Activated CD4-positive, CD25-positive, alpha-beta regulatory T cell treated with anti-CD3 and anti-CD28 coated beads, Interleukin-2, amount 50 U/mL, for 16 hours (primary cell): Measurements from ENCODE around the gene ITGB3BP.
"Not testable (repeated sequence)": the region's sequence is repeated elsewhere in the genome, so short reads cannot be mapped to it uniquely, and the experiment has no call there.

ENCODE experiments used
- DNase-seq: peaks from one replicate; pipeline ENCODE4 v3.0.0-alpha.2; 2020; ENCODE audit warnings: low read depth, low spot score

Gene ITGB3BP

DNA sequence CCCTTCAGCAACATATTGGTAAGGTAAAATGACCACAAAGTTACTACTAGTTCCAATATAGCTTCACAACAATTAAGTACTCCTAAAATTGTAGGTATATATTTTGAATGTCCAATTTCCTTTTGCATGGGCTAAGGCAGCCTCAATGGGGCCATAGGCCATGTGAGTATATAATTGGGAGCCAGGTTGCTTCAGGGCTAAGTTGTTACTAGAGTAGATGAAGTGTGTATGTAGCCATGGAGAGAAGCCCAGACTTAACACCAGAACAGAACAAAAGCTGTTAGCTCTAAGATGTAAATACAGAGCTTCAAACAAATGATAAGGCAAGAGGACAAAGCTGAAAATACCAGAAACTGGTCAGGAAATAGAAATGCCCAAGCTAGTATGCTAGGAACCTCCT lies 16.2 kb downstream of the ITGB3BP start:
- DNase-seq, result no peak

DNA sequence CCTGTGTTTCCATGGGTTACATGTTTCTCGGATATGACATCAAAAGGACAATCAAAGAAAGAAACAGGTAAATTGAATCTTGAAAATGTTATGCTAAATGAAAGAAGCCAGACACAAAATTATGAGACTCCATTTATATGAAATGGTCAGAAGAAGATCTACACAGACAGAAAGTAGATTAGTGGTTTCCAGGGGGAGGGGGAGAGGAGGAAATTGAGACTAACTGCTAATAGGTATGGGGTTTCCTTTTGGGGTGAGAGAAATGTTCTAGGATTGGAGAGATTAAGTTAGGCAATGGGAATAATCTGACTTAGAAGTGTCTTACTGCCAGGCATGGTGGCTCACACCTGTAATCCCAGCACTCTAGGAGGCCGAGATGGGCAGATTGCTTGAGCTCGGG lies 21.8 kb downstream of the ITGB3BP start:
- no peak for DNase-seq

DNA sequence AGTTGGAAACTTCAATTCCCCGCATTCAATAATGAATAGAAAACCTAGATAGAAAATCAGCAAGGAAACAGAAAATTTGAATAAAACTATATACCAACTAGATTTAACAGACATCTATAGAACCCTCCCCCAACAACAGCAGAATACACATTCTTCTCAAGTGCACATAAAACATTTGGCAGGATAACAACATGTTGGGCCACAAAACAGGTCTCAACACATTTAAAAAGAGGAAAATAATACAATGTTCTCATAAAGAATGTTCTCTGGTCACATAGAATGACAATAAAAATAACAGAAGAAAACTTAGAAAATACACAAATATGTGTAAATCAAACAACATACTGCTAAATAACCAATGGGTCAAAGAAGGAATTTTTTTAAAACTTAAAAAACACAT lies 24.9 kb downstream of the ITGB3BP start:
- no peak for DNase-seq

DNA sequence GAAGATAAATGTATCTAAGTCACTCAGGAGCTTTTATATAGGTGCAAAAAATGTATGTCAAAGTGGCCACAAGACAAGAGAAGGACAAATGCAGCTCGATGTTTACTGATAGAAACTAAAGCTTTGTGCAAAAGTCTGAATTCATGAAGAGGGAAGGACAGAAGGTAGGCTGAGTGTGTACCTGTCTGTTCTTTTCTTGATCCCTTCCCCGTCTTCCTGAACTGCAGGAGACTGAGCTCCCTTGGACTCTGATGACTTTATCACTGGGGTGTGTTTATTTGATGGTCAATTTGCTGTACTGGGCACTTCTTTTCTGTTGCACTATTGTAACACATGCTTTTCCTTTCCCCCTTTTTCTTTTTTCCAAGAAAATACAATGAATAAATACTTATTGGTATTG lies 25.4 kb downstream of the ITGB3BP start:
- no peak for DNase-seq

DNA sequence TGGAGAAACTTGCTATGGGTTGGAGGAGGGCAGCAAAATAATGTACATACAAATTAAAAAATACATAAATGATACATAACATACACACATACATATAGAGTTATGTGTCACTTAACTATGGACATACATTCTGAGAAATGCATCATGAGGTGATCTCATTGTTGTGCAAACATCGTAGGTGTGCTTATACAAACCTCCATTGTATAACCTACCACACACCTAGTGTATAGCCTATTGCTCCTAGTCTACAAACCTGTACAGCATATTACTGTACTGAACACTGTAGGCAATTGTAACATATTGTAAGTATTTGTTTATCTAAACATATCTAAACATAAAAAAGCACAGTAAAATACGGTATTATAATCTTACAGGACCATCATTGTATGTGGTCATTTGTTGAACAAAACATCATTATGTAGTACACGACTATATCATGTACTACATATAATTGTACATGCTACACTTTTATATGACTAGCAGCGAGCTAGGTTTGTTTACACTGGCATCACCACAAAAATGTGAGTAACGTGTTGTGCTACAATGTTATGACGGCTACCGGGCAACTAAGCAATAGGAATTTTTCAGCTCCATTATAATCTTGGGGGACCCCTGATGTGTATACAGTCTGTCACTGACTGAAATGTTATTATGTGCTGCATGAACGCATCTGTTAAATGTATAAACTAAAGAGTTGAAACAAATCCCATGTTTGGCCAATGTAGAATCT lies 35.5 kb downstream of the ITGB3BP start:
- no peak for DNase-seq

DNA sequence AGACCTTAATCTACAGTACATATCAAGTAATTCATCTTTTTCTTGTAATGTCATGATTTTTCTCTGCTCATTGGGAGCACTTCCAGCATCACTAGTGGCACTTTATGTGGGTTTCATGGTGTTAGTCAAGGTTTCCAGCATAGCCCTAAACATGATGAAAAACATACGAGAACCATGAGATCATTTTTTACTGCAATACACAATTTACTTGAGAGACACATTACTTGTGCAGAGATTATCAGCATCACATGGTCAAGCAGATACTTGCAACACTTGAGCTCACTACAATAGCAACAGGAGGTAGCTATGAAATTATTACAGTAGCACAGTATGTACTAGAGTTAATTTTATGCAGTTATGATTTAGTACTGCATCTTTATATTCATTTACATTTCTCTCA lies 36.4 kb downstream of the ITGB3BP start:
- DNase-seq, result no peak

DNA sequence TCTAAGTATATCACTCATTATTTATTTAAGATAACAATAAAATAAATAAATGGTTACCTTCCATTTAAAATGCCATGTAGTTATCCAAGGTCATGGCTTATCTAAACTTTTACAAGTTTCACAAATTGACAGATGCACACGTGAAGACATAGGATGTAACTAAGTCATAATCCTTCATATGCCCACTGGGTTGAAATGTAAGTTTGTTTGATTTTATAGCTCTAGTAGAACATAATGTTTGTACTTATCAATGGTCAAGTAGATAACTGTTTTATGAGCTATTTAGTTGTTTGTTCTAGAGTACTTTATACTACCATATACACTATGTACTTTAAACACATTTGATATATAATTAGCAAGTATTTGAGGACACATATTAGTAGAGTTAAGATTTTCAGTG lies 43.0 kb downstream of the ITGB3BP start:
- DNase-seq, result no peak

DNA sequence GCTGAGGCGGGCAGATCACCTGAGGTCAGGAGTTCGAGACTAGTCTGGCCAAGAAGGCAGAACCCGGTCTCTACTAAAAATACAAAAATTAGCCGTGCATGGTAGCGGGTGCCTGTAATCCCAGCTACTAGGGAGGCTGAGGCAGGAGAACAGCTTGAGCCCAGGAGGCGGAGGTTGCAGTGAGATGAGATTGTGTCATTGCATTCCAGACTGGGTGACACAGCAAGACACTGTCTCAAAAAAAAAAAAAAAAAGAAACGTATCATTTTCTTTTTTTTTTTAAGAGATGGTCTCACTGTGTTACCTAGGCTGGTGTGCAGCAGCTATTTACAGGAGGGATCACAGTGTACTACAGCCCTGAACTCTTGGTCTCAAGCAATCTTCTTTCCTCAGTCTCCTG lies 47.3 kb downstream of the ITGB3BP start:
- DNase-seq, result no peak

DNA sequence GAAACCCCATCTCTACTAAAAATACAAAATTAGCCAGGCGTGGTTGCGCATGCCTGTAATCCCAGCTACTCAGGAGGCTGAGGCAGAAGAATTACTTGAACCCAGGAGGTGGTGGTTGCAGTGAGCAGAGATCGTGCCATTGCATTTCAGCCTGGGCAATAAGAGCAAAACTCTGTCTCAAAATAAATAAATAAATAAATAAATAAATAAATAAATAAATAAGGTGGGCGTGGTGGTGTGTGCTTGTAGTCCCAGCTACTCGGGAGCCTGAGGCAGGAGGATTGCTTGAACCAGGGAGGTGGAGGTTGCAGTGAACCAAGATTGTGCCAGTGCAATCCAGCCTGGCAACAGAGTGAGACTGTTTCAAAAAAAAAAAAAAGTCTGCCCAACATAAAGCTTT lies 54.3 kb downstream of the ITGB3BP start:
- DNase-seq, result not testable (repeated sequence)

DNA sequence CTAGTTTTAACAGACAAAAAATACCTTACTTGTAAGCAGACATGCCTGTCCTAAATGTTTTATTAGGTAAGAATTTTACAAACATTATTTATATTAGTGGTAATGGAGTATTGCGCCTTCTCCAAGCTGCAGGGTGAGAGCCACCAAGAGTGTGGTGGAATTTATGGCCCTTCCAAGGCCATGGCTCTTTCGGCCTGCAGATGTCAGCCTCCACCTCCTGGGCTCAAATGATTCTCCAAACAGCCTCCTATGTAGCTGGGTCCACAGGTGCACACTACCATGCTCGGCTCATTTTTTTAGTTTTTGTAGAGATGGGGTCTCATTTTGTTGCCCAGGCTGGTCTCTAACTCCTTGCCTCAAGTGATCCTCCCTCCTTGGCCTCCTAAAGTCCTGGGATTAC lies 56.3 kb downstream of the ITGB3BP start:
- no peak for DNase-seq

DNA sequence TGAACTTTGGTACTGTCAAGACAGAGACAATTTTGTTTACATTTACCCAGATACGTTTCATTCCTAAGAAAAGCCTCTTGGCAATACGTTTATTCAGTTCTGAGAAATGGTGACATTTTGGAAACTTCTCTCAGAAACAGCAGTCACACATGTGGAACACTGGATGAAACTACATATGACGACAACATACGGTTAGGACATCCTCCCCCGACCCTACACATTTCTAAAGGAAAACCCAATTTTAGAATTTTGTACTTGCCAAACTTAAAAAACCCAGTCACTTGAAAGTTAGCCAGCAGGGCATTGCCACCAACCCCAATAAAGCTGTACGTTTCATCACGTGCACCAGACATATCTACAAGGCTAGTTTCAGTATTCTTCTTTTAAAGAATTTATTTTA lies 56.8 kb downstream of the ITGB3BP start:
- no peak for DNase-seq

DNA sequence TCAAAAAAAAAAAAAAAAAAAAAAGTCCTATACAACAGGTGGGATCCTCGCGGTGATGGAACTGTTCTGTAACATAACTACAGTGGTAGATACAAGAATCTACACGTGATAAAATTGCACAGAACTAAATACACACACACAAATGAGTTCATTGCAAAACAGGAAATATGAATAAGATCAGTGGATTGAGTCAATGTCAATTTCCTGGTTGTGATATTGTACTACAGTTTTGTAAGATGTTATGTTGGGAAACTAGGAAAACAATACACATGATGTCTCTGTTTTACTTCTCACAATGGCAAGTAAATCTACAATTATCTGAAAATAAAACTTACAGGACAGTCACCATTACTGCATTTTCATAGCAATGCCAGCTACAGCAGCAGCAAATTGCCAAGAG lies 59.8 kb downstream of the ITGB3BP start:
- no peak for DNase-seq

DNA sequence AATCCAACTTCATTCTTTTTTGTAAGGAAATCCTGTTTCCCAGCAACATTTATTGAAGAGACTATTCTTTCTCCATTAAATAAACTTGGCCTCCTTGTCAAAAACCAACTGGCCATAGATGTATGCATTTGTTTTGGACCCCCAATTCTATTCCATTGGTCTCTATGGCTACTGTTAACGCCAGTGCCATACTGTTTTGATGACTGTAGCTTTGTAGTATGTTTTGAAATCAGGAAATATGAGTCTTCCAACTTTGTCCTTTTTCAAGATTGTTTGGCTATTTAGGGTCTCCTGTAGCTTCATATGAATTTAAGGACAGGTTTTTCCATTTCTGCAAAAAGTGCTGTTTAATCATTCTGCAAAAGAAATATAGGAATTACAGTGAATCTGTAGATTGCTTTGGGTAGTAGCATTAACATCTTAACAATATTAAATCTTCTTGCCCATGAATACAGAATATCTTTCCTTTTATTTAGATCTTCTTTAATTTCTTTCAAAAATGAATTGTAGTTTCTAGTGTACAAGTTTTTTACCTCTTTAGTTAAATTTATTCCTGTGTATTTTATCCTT lies 61.3 kb downstream of the ITGB3BP start:
- DNase-seq, result no peak

DNA sequence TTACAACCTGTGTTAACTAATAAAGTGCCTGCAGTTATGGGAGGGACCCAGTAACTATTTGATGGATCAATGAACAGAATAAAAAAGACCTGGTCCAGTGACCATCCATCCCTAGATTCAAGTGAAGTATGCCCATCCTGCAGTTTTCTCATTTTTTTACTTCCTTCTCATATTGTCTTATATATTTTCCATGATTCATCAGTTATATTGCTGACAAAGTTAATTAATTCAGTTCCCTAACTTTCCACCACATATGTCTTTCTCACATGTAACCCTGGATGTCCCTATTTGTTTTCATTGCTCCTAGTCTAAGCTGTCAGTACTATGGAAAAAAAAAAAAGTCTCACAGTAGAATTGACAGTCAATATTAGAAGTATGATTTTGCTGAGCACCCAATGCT lies 64.3 kb downstream of the ITGB3BP start:
- no peak for DNase-seq

DNA sequence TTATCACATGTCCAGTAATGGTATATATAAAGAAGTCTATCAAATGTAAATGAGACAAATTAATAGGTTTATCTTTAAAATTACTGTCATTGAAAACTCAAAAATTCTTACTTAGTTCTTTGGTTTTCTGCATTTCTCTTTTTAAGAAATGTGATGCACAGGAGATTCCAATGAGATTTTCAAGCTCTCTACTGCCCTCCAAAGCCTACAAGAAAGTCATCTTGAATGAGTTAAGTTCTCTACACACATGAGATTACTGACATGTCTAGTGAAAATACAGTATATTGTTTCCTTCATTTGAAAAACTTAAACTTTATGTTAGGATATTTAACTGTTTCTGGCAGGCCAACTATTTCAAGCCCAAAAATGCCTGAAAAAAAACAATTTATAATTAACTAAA lies 68.8 kb downstream of the ITGB3BP start:
- DNase-seq, result no peak

DNA sequence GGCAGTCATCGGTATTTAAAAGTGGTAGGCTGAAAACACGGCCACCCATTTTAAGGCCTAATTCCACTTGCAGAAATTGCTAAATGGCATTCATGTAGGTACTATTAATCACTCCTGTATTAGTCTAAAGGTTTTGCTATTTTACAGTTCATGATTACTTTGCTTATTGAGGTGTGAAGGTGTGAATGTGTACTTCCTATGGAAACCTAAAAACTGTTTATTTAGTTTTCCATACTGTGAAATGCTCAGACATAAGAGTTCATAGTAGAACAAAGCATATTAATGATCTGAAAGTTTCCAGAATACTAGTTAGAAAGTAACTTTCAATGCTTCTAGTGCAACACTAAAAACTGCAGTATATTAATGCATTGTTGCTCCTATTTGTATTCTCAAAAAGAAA lies 69.8 kb downstream of the ITGB3BP start:
- no peak for DNase-seq

DNA sequence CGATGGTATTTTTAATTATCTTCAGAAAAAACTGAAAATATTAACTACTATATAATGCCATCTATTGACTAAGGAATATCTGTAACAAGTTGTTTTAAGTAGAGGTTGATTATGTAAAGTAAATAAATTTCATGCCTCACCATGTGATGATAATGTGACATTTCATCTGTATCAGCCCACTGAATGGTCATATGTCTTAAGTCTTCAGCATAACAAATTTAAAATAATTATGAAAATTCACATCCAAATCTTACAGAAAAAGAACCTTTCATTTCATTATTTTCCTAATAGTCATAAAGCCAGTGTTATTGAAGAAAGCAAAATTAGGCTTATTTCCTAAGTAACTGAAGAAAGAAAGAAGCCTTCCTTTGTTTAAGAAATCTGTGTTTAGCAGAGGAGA lies 72.6 kb downstream of the ITGB3BP start:
- no peak for DNase-seq

DNA sequence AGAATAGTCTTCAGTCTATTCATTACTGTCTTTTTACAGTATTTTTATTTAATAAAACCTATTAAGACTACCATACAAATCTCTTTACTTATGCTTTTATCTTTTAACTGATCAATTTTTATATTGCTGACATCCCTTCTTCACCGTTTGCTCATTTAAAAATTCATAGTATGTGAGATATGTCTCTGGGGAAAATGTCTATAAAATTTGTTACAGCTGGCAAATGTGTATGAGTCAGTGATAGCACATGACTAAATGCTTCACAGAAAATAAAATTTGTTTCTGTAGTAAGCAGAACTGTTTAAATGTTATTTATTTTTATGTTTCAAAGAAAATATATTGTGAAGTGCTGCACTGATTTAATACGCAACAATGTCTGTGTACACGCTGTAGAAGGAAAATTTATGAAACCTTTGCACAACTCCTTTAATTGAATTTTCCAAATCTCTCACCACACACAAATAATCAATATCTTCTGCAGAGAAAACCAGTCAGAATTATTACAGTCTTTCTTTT lies 74.2 kb downstream of the ITGB3BP start:
- no peak for DNase-seq

DNA sequence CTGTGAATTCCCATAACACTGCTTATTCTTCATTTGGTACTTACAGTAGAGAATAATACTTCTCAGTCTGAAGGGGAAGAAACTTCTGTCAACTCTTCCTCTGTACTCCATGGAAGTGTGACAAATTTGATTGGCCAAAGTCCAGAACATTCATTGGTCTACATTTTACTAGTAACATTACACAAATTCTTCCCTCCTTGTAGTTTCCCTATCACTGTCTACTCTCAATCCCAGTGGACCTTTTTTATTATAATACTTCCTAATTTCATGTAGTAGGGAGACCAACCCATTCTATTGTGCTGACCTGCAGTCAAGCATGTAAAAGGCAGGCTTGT lies 80.9 kb downstream of the ITGB3BP start:
- no peak for DNase-seq

DNA sequence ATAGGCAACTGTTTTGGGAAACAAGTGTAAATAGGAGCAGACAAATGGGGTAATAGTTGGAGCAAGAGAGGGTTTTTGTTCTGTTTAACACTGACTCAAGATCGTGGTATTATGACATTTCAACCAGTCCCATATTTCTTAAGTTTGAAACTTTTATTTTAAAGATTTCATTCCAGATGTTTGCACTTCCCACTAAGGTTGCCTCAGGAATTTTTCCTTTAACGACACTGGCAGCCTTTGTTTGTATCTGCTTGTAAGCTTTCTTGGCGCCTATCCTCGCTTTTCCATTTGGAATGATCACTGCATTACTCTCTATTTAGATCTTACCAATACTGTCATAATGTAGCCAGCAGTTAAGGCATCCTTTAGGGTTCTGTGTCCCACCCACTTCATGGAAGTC lies 87.9 kb downstream of the ITGB3BP start:
- no peak for DNase-seq

DNA sequence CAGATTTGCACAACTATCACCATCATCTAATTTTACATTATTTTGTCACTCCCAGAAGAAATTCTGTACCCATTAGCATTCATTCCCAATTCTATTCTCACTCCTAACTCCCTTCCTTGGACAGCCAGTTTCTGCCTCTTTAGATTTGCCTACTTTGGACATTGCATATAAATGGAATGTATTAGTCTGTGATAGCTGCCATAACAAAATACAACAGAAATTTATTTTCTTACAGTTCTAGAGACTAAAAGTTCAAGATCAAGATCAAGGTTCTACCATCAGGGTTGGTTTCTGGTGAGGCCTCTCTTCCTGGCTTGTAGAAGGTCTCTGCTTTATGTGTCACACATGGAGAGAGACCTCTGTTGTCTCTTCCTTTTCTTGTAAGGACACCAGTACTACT lies 93.7 kb downstream of the ITGB3BP start:
- DNase-seq, result no peak

DNA sequence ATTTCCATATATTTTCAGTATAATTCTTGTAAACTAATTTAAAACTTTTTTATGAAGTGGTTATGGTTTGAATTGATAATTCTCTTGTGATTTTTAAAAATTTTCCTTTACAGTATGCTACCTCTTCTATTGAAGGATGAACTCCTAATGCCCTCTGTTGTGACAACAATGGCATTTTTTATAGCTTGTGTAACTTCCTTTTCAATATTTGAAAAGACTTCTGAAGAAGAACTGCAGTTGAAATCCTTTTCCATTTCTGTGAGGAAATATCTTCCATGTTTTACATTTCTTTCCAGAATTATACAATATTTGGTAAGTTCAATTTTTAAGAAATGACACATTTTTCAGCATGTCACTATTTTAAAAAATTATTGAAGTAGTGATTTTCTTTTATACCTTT lies 94.2 kb downstream of the ITGB3BP start:
- DNase-seq, result no peak

DNA sequence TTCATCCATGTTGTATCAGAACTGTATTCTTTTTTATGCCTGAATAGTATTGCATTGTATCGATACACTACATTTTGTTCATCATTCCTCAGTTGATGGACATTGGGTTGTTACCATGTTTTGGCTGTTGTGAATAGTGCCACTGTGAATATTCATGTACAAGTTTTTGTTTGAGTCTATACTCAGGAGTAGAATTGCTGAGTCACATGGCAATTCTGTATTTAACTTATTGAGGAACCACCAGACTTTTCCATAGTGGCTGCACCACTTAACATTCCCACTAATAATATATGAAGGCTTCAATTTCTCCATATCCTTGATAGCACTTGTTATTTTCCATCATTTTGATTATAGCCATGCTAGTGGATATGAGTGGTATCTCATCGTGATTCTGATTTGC lies 99.4 kb downstream of the ITGB3BP start:
- no peak for DNase-seq

DNA sequence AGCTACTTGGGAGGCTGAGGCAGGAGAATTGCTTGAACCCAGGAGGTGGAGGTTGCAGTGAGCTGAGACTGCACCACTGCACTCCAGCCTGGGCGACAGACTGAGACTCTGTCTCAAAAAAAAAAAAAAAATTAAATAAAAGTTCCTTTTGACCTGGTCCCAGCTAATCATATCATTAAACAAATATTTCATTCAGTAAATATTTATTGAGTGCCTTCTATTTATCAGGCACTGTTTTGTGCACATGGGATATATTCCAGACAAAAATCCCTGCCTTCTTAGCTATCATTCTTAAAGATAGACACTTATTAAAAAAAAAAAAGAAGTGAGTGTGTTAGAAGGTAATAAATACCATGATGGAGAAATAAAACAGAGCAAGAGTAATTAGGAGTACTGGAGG lies 102.3 kb downstream of the ITGB3BP start:
- DNase-seq, result not testable (repeated sequence)
